ENCODE data around the gene ZDHHC5. TPM values are rescaled to one million over a fixed set of nuclear protein-coding genes. Genes with fewer than 3 reads are reported as not detected.
A peak's percentile ranks its signal among the peaks of the same experiment; 100 is the strongest.

The ZDHHC5 gene
- total RNA-seq (2012; rRNA removed) = 19.4 and 21.4 TPM in 2 replicates
- 44.0 and 45.7 TPM in 2 replicates for polyA plus RNA-seq (2012; rRNA removed)
- polyA plus RNA-seq (2012; cell fraction: cytosol; rRNA removed) = 31.7 and 39.8 TPM in 2 replicates
- polyA plus RNA-seq (2012; cell fraction: nucleus; rRNA removed; ENCODE audit: low replicate concordance) = 56.8 and 65.2 TPM in 2 replicates
- Bru-seq, nascent RNA = percentile 87 among the genes with signal in this experiment
- BruChase-seq, experiment 1, labeled RNA remaining after a 6-hour chase = percentile 91 among the genes with signal in this experiment
- percentile 87 among the genes with signal in this experiment for BruChase-seq, experiment 2, labeled RNA remaining after a 2-hour chase
- long read RNA-seq, full-length matches to known transcripts = 27 of 92 reads
- long read RNA-seq, partial matches to known transcripts = 63 of 92 reads
- long read RNA-seq, other reads (novel, unspliced or antisense) = 2 of 92 reads

GRCh38 chr11:57667736-57668433 is at the start of gene ZDHHC5:
ZDHHC5 (plus strand) TSS chr11:57668114; CDS start chr11:57673091, 4,977 bp downstream.
- peak; percentile 100 for DNase-seq
- peak within 1 kb of the TSS; percentile 95 for H4K5ac ChIP-seq (ENCODE audit: low read depth, low read length)
- H3K27ac ChIP-seq (ENCODE audit: insufficient read depth, low read length) = peak within 1 kb of the TSS; percentile 94
- peak within 1 kb of the TSS; percentile 90 for H3K4me2 ChIP-seq (ENCODE audit: low read depth, low read length)
- H4K8ac ChIP-seq (ENCODE audit: low read depth in 2 of 2, low read length in 2 of 2) = peak within 1 kb of the TSS; percentile 81 to 96
- peak within 1 kb of the TSS; percentile 98 for H3K4ac ChIP-seq (ENCODE audit: low read depth, low read length)
- H2AFZ ChIP-seq (replicated peaks; ENCODE audit: low read length, poor library complexity) = peak within 1 kb of the TSS; percentile 93
- WGBS, 2 experiments (ENCODE audit: extremely low coverage in 2 of 2, insufficient read length in 1 of 2) = 0% methylated on average over 72 of the region's 96 CpGs; no CpG with 5 or more reads in 1 of the 2 experiments
- in situ Hi-C loops (cut with MboI; ENCODE audit: low sequenced_read_pairs) (no loop called here), intact Hi-C loops (cut with micrococcal nuclease) (loop anchor here (5.0 kb wide), 2 partner anchors 649 to 854 kb away; no protein-coding TSS in a partner anchor), dilution Hi-C loops (cut with HindIII; ENCODE audit: low sequenced_read_pairs, unreplicated experiment) (no loop called here)
- peak; percentile 89 for ATAC-seq (ENCODE audit: low read depth)
- no peaks in the 10 kb centered on the region for H3K27me3 ChIP-seq (ENCODE audit: control insufficient read depth, insufficient read depth, low read length)
- ChIA-PET CTCF (no interaction called here), POLR2A (ENCODE audit: unreplicated experiment) (interaction anchor here (0.6 kb wide), 1 partner anchor 979 kb away, joined by 3 read pairs; no protein-coding TSS in a partner anchor)
- peak within 1 kb of the TSS; percentile 90 for H2AK5ac ChIP-seq (ENCODE audit: low read depth, low read length)
- H3K79me1 ChIP-seq (ENCODE audit: low read depth in 1 of 2, low read length in 2 of 2) = peaks cover 0 to 21% of the 10 kb centered on the region in 2 experiments; a peak in 2 of 4 replicates
- peak within 1 kb of the TSS; percentile 99 for H2BK20ac ChIP-seq (ENCODE audit: low read depth, low read length)
- peak within 1 kb of the TSS; percentile 100 for H3K23ac ChIP-seq (ENCODE audit: low read depth, low read length)
- peak within 1 kb of the TSS; percentile 96 for H3K18ac ChIP-seq (ENCODE audit: low read depth, low read length)
- peak within 1 kb of the TSS; percentile 99 for H3K14ac ChIP-seq (replicated peaks; ENCODE audit: low read depth, low read length)
- peak within 1 kb of the TSS; percentile 91; the same call in 2 of the 3 replicates for H2BK15ac ChIP-seq (ENCODE audit: low read depth, low read length)
- H4K20me1 ChIP-seq (ENCODE audit: insufficient read depth, low read length) = peaks cover 9% of the 10 kb centered on the region
- peaks cover 9% of the 10 kb centered on the region for H3K36me3 ChIP-seq (ENCODE audit: control insufficient read depth, insufficient read depth, low read length)
- peak within 1 kb of the TSS; percentile 99 for H3K56ac ChIP-seq (ENCODE audit: extremely low read depth, insufficient read depth, low read length)
- peaks cover 2% of the 10 kb centered on the region; the same call in 1 of the 2 replicates for H3K4me1 ChIP-seq (ENCODE audit: control insufficient read depth, insufficient read depth, low read length)
- H2AK9ac ChIP-seq (replicated peaks; ENCODE audit: low read depth, low read length, poor library complexity) = peak within 1 kb of the TSS; percentile 94
- peak within 1 kb of the TSS; percentile 99 for H3K9ac ChIP-seq (ENCODE audit: low read depth, low read length)
- peak within 1 kb of the TSS; percentile 94 for H4K91ac ChIP-seq (ENCODE audit: insufficient read depth, low read depth, low read length)
- H3K9me3 ChIP-seq (ENCODE audit: control insufficient read depth, insufficient read depth, low read length) = no peaks in the 10 kb centered on the region
- peak within 1 kb of the TSS; percentile 98 for H3K4me3 ChIP-seq (ENCODE audit: insufficient read depth, low read depth, low read length)
- H3K9me1 ChIP-seq (ENCODE audit: insufficient read depth, low read length) = no peaks in the 10 kb centered on the region
- H2BK120ac ChIP-seq (ENCODE audit: low read depth, low read length) = peak within 1 kb of the TSS; percentile 100
- no TSS peak for BruUV-seq (replicated peaks)
- H2BK5ac ChIP-seq (ENCODE audit: low read depth, low read length, poor library complexity, severe bottlenecking) = peak within 1 kb of the TSS; percentile 96
- TF ChIP-seq USF2 (IDR thresholded peaks at IDR 0.05; ENCODE audit: low read depth, low read length) = no peak
- TF ChIP-seq MXI1 (IDR thresholded peaks at IDR 0.05; ENCODE audit: borderline replicate concordance, low read depth, low read length) = peak; percentile 88; the same call in 1 of the 2 replicates
- TF ChIP-seq NFE2L2 (IDR thresholded peaks at IDR 0.05; ENCODE audit: low read depth, low read length) = no peak
- TF ChIP-seq FOS (IDR thresholded peaks at IDR 0.05; ENCODE audit: low read depth, low read length) = no peak
- no peak for TF ChIP-seq RFX5 (IDR thresholded peaks at IDR 0.05; ENCODE audit: low read depth, low read length)
- TF ChIP-seq RAD21 (IDR thresholded peaks at IDR 0.05; ENCODE audit: low read length) = peak; percentile 27
- peak; percentile 31 for TF ChIP-seq RCOR1 (IDR thresholded peaks at IDR 0.05; ENCODE audit: insufficient replicate concordance, low read length)
- 0 out of 2 replicates have a peak, but pooled peaks have one; percentile 29 for TF ChIP-seq CHD1 (IDR thresholded peaks at IDR 0.05; ENCODE audit: low read depth, low read length)
- no peak for TF ChIP-seq BHLHE40 (IDR thresholded peaks at IDR 0.05; ENCODE audit: low read depth, low read length)
- TF ChIP-seq MAZ (IDR thresholded peaks at IDR 0.05; ENCODE audit: borderline replicate concordance, low read depth, low read length) = peak; percentile 99
- peak; percentile 45 for TF ChIP-seq SMC3 (IDR thresholded peaks at IDR 0.05; ENCODE audit: low read depth, low read length)
- TF ChIP-seq MAFK (IDR thresholded peaks at IDR 0.05; ENCODE audit: low read depth, low read length) = no peak
- TF ChIP-seq CTCF (conservative IDR thresholded peaks at IDR 0.05; ENCODE audit: low read depth, low read length) = peak; percentile 57
- no peak for TF ChIP-seq CEBPB (IDR thresholded peaks at IDR 0.05; ENCODE audit: low read depth, low read length)
